GM18502 (cell line): ENCODE results near the gene CMTM7.

Experiments
- ATAC-seq: cut with Tn5 transposase; IDR thresholded peaks from one replicate; pipeline ENCODE4 v1.9.1; 2021; ENCODE audit warnings: mild to moderate bottlenecking; ENCODE audit not compliant: unreplicated experiment, poor library complexity

CMTM7 gene

GRCh38 chr3:32391643-32392535 lies at the start of gene CMTM7:
Gene CMTM7, plus strand, starts transcription at chr3:32391853. Its CDS starts 54 bp downstream, at chr3:32391907.
- peak; percentile 51 for ATAC-seq

- ATAC-seq = no peak
Observed at GRCh38 chr3:32347343-32348125, 44.1 kb upstream of the CMTM7 start.

DNA sequence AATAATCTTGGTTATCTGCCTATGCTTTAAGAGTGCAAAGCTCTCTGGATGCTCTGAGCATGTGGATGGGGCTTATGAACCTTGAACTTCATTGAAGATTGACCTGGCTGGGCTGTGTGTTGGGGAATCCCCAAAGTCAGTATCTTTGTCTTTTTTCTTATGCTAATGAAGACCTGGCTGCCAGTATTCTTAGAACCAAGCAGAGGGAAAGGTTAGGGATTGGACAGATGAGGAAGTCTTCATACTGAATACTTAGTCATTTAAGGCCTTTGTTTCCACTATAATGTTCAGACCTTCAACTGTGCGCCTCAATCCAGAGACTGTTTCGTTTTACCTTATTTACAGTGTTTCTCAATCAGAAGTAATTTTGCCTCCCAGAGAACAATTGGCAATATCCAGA lies 42.5 kb upstream of the CMTM7 start:
- no peak for ATAC-seq

DNA sequence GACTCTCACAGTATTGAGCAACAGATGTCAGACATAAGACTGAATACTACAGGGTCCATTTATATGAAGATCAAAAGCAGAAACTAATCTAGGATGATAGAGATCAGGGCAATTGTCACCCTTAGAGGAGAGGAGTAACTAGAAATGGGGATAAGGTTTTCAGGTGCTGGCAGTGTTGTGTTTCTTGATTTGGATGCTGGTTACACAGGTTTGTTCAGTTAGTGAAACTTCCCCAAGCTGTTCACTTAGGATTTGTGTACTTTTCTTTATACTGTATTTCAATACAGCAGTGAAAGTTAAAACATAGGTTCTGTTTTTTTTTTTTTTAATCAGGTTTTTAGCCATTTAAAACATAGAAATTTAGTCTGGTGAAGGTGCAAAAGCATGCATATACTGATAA lies 39.1 kb upstream of the CMTM7 start:
- no peak for ATAC-seq

- ATAC-seq = no peak
Observed at GRCh38 chr3:32353351-32353750, 38.3 kb upstream of the CMTM7 start.

- no peak for ATAC-seq
Observed at GRCh38 chr3:32354362-32354778, 37.3 kb upstream of the CMTM7 start.

GRCh38 chr3:32355751-32356291 lies 35.8 kb upstream of the CMTM7 start:
- no peak for ATAC-seq

- no peak for ATAC-seq
Observed at GRCh38 chr3:32359766-32360492, 31.7 kb upstream of the CMTM7 start.

- ATAC-seq = no peak
Observed at GRCh38 chr3:32360493-32360827, 31.2 kb upstream of the CMTM7 start.

- ATAC-seq = peak; percentile 55
Observed at GRCh38 chr3:32366638-32367397, 24.8 kb upstream of the CMTM7 start.

DNA sequence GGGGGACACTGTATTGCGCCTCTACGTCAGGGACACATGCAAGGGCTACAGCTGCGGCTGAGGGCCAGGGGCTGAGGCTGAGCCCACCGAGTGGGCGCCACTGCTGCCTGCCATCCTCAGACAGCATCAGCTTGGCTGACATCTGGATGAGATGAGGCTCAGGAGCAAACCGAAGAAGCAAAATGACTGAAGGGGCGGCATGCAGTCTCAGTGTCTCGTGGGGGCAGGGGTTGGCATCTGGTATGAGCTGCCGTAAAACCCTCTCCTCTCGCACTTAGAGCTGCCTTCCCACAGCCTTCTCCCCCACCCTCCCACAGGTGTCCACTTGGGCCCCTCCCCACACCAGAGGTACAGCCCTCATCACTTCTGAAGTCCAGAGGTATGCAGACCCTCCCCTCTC lies 24.2 kb upstream of the CMTM7 start:
- ATAC-seq = no peak

GRCh38 chr3:32371461-32372212 lies 20.0 kb upstream of the CMTM7 start:
- ATAC-seq = no peak

GRCh38 chr3:32372213-32372490 lies 19.5 kb upstream of the CMTM7 start:
- ATAC-seq = no peak

GRCh38 chr3:32373276-32373675 lies 18.4 kb upstream of the CMTM7 start:
- no peak for ATAC-seq

DNA sequence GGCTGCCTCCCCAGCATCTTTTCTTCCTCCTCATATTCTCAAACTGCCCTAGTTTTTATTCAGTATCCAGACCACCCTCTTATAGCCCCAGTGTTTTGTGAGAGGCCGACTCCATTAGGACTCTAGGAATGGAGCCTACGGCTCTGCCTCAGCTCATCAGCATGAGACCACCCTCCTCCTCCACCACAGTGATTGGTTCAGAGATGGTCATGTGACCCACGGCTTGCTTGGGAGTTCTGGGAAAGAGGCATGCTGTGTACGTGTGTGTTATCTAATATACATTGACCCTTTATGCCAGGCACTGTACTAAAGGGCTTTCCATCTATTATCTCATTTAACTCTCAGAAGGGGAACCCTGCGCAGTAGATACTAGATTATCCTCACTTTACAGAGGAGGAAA lies 17.8 kb upstream of the CMTM7 start:
- no peak for ATAC-seq

- ATAC-seq = peak; percentile 72
Observed at GRCh38 chr3:32374788-32375595, 16.7 kb upstream of the CMTM7 start.

GRCh38 chr3:32375596-32375930 lies 16.1 kb upstream of the CMTM7 start:
- no peak for ATAC-seq

DNA sequence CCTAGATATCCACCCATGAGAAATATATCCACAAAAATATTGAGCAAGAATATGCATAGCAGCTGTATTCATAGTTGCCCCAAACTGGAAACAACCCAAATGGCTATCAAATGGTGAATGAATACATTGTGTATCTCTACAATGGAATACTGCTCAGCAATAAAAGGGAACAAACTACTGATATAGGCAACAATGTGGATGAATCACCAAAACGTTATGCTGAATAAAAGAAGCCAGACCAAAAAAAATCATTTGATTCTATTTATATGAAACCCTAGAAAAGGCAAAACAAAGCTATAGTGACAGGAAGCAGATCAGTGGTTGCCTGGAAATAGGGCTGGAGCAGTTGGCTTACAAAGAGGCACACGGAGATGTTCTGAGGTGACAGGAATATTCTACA lies 15.5 kb upstream of the CMTM7 start:
- no peak for ATAC-seq
